Karpas-422 (cell line): ENCODE data around the gene FAM89B. TPM values are rescaled to one million over a fixed set of nuclear protein-coding genes. Genes with fewer than 3 reads are reported as not detected.
"Not testable (repeated sequence)": the region's sequence is repeated elsewhere in the genome, so short reads cannot be mapped to it uniquely, and the experiment has no call there.

Experiments used
- DNase-seq: peaks from one replicate; pipeline ENCODE4 v3.0.0-alpha.2; 2015
- H2AFZ ChIP-seq: fragments of 200-600 bp; sonication (generic); 2 replicates; pipeline ENCODE4 v1.6.1; 2014; ENCODE audit warnings: antibody characterized with exemption, low read length, mixed read lengths
- H3K27ac ChIP-seq: fragments of 200-600 bp; sonication (generic); 2 replicates; pipeline ENCODE4 v1.5.1; 2014; ENCODE audit warnings: mild to moderate bottlenecking, low read length, moderate library complexity
- H3K27me3 ChIP-seq: fragments of 200-600 bp; sonication (generic); 2 replicates; pipeline ENCODE4 v1.6.1; 2014; ENCODE audit warnings: low read length, mixed read lengths
- H3K36me3 ChIP-seq: fragments of 200-600 bp; sonication (generic); 2 replicates; pipeline ENCODE4 v1.6.1; 2014; ENCODE audit warnings: low read length, mixed read lengths; ENCODE audit not compliant: insufficient read depth
- H3K4me1 ChIP-seq: fragments of 200-600 bp; sonication (generic); 2 replicates; pipeline ENCODE4 v1.6.1; 2014; ENCODE audit warnings: mild to moderate bottlenecking, low read length, mixed read lengths
- H3K4me2 ChIP-seq: fragments of 200-600 bp; sonication (generic); 2 replicates; pipeline ENCODE4 v1.6.1; 2014; ENCODE audit warnings: low read length, low read depth, mild to moderate bottlenecking; ENCODE audit not compliant: poor library complexity, severe bottlenecking
- H3K4me3 ChIP-seq: fragments of 200-600 bp; sonication (generic); 2 replicates; pipeline ENCODE4 v1.5.1; 2014; ENCODE audit warnings: mild to moderate bottlenecking, antibody characterized with exemption, low read length, mixed read lengths
- H3K79me2 ChIP-seq: fragments of 200-600 bp; sonication (generic); 2 replicates; pipeline ENCODE4 v1.6.1; 2014; ENCODE audit warnings: mild to moderate bottlenecking, low read length, mixed read lengths
- H3K9ac ChIP-seq: fragments of 200-600 bp; sonication (generic); 2 replicates; pipeline ENCODE4 v1.6.0; 2014; ENCODE audit warnings: low read length
- H3K9me2 ChIP-seq: fragments of 200-600 bp; sonication (generic), shearing (Covaris generic); replicated peaks from 2 replicates; pipeline ENCODE4 v1.6.0; 2014; ENCODE audit warnings: mild to moderate bottlenecking, low read length, moderate library complexity; ENCODE audit not compliant: insufficient read depth
- H3K9me3 ChIP-seq: fragments of 300-700, 200-600 bp; sonication (generic); 2 replicates; pipeline ENCODE4 v1.6.1; 2014; ENCODE audit warnings: low read length, mixed read lengths
- H4K20me1 ChIP-seq: fragments of 200-600 bp; sonication (generic); 2 replicates; pipeline ENCODE4 v1.6.1; 2014; ENCODE audit warnings: mild to moderate bottlenecking, antibody characterized with exemption, low read length, low read depth; ENCODE audit not compliant: insufficient read depth
- total RNA-seq: library from RNA; depleted of rRNA; stranded (reverse); fragments of >200 nt; shearing (Covaris generic); gene quantifications from 2 replicates; pipeline ENCODE4 v1.2.3, GENCODE V29; 2014; ENCODE audit warnings: low replicate concordance; rRNA removed

FAM89B gene
- total RNA-seq = 14.2 and 21.9 TPM in 2 replicates

DNA sequence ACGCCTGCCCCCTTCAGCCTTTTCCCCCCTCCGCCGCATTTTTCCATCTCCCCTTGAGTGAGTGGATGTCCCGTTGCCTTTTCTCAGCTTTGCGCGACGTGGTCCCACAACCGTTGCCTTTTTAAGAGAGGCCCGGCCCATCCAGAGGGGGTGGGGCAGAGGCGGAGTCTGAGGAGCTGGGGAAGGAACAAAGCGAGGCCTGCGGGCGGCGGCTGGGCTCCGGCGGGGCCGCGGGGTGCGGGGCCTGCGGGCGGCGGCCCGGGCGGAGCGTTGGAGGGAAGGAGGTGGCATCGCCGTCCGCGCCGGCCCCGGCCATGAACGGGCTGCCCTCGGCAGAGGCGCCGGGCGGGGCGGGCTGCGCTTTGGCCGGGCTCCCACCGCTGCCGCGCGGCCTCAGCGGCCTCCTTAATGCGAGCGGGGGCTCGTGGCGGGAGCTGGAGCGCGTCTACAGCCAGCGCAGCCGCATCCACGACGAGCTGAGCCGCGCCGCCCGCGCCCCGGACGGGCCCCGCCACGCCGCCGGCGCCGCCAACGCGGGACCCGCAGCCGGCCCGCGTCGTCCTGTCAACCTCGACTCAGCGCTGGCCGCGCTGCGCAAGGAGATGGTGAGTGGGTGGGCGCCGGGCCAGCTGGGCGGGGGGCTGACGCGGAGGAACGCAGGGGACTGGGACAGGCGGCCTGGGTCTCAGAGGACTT, at the start of gene FAM89B:
Gene FAM89B (plus strand): TSS at position 183 of the 696 bp plus-strand sequence. CDS start 132 bp downstream, at position 315.
- DNase-seq = peak; percentile 95
- Histone ChIP-seq H3K4me2 (peak within 1 kb of the TSS; percentile 97), H3K27me3 (no peaks in the 10 kb centered on the region), H3K79me2 (peaks cover 53% of the 10 kb centered on the region), H3K4me3 (peak within 1 kb of the TSS; percentile 98), H3K27ac (peak within 1 kb of the TSS; percentile 60), H2AFZ (no peak within 1 kb of the TSS), H3K36me3 (no peaks in the 10 kb centered on the region), H3K9me3 (no peaks in the 10 kb centered on the region), H4K20me1 (peaks cover 11% of the 10 kb centered on the region; the same call in 1 of the 2 replicates), H3K4me1 (peaks cover 64% of the 10 kb centered on the region), H3K9ac (peak within 1 kb of the TSS; percentile 91), H3K9me2 (no peaks in the 10 kb centered on the region)

DNA sequence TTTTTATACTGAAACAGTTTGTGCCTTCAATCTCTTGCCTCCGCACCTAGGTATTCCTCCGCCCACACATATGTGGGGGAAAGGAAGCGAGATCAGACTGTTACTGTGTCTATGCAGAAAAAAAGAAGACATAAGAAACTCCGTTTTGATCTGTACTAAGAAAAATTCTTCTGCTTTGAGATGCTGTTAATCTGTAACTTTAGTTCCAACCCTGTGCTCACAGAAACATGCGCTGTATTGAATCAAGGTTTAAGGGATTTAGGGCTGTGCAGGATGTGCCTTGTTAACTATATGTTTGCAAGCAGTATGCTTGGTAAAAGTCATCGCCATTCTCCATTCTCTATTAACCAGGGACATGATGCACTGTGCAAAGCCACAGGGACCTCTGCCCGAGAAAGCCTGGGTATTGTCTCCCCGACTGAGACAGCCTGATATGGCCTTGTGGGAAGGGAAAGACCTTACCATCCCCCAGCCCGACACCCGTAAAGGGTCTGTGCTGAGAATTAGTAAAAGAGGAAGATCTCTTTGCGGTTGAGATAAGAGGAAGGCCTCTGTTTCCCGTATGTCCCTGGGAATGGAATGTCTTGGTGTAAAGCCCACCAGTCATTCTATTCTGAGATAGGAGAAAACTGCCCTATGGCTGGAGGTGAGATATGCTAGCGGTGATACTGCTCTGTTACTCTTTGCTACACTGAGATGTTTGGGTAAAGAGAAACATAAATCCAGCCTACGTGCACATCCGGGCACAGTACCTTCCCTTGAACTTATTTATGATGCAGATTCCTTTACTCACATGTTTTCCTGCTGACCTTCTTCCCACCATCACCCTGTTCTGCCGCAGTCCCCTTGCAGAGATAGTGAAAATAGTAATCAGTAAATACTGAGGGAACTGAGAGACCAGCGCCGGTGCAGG, 49.4 kb upstream of the FAM89B start:
- Histone ChIP-seq H3K79me2 (peaks cover 22% of the 10 kb centered on the region), H3K4me2 (peak overlapping the region; percentile 32), H3K4me1 (peaks cover 24% of the 10 kb centered on the region)
- not testable (repeated sequence) for H3K27ac ChIP-seq, H3K4me3 ChIP-seq, H3K36me3 ChIP-seq, H4K20me1 ChIP-seq, H3K9me3 ChIP-seq, H2AFZ ChIP-seq, H3K27me3 ChIP-seq, H3K9ac ChIP-seq, DNase-seq, H3K9me2 ChIP-seq

DNA sequence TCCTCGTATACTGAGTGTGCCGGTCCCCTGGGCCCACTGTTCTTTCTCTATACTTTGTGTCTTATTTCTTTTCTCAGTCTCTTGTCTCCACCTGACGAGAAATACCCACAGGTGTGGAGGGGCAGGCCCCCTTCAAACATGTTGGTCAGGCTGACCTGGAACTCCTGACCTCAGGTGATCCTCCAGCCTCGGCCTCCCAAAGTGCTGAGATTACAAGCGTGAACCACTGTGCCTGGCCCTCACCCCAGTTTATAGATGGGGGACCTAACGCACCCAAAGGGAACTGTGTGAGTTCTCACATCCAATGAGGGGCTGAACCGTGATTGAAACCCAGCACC, 48.7 kb upstream of the FAM89B start:
- H3K9ac ChIP-seq, H3K36me3 ChIP-seq, DNase-seq, H2AFZ ChIP-seq, H4K20me1 ChIP-seq, H3K27ac ChIP-seq, H3K27me3 ChIP-seq, H3K4me3 ChIP-seq, H3K9me2 ChIP-seq, H3K9me3 ChIP-seq, H3K4me2 ChIP-seq: not testable (repeated sequence)
- H3K4me1 ChIP-seq = peaks cover 24% of the 10 kb centered on the region
- H3K79me2 ChIP-seq = peaks cover 22% of the 10 kb centered on the region

DNA sequence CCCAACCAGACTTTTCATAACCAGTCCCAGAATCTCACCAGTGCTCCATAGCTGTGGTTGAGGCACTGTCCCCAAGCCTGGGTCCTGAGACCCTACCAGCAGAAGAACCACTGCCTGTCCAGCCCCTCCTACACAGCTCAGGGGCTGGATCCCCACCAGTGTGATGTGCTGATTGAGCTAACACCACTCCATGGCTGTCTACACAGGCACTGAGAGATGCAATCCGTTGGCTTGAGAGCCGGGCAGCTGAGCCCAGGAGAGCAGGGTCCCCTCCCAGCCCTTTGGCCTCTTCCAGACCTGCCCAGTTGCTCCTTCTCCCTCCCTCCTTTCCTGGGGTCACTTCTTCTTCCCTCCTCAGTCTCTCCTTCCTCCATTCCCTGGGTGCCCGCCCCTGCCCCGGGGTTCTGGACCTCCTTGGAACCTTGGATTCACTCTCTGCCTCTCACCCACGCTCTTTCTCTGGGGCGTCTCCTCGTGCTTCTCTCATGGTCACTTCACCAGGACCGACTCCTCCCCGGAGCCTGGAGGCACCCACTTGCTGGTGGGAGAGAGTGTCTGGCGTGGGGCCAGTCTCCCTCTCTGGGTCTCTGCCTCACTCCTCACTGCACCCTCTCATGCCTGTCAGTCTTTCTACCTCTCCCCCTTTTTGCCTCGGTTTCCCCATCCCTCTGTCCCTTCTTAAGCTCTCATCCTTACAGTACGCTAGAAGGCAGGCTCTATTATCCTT, 48.2 kb upstream of the FAM89B start:
- peaks cover 24% of the 10 kb centered on the region for H3K4me1 ChIP-seq
- no peak overlapping the region for H3K27ac ChIP-seq
- H2AFZ ChIP-seq = 0 out of 2 replicates have a peak overlapping the region, but pooled peaks have one; percentile 56
- 0 out of 2 replicates have a peak, but pooled peaks cover 6% of the 10 kb centered on the region for H4K20me1 ChIP-seq
- peak overlapping the region; percentile 55; the same call in 1 of the 2 replicates for H3K4me3 ChIP-seq
- no peaks in the 10 kb centered on the region for H3K9me2 ChIP-seq
- H3K4me2 ChIP-seq = peak overlapping the region; percentile 69
- DNase-seq = no peak
- no peaks in the 10 kb centered on the region for H3K9me3 ChIP-seq
- H3K36me3 ChIP-seq = peaks cover 7% of the 10 kb centered on the region; the same call in 1 of the 2 replicates
- peaks cover 22% of the 10 kb centered on the region for H3K79me2 ChIP-seq
- peak overlapping the region; percentile 53; the same call in 1 of the 2 replicates for H3K9ac ChIP-seq
- no peaks in the 10 kb centered on the region for H3K27me3 ChIP-seq

DNA sequence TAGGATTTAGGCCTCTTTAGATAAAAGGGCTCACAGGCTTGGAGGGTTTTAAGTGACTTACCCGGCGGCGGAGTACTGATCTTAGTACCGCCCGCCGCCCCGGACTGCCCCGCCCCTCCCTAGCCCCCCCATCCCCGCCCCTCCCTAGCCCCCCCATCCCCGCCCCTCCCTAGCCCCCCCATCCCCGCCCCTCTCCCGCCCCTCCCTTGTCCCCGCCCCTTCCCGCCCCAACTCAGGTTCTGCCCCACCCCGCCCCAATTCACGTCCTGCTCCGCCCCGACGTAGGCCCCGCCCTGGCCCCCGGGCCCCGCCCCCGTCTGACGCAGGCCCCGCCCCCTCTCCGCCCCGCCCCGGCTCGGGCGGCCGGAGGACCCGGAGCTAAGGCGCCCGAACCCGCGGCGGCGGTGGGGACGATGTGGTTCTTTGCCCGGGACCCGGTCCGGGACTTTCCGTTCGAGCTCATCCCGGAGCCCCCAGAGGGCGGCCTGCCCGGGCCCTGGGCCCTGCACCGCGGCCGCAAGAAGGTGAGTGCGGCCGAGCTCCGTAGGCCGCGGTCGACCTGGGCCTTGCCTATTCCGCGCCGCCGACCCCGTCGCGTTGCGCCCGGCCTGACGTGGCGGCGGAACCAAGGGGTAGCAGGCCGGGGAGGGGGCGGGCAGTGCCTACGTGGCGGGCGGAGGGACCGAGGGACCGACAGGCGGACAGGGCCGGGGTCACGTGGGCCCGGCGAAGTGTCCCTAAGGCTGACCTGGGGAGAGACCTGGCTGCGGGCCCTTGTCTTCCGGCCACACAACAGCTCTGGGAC, 47.4 kb upstream of the FAM89B start, which contains the start of gene SCYL1:
Gene SCYL1 (plus strand): TSS at position 343 of the 805 bp plus-strand sequence. CDS start 71 bp downstream, at position 414.
- Histone ChIP-seq H3K27ac (no peak within 1 kb of the TSS), H3K79me2 (peaks cover 22% of the 10 kb centered on the region), H3K27me3 (no peaks in the 10 kb centered on the region), H3K9me3 (no peaks in the 10 kb centered on the region), H3K9ac (peak within 1 kb of the TSS; percentile 86), H3K9me2 (no peaks in the 10 kb centered on the region), H2AFZ (peak within 1 kb of the TSS; percentile 56; the same call in 1 of the 2 replicates), H4K20me1 (0 out of 2 replicates have a peak, but pooled peaks cover 6% of the 10 kb centered on the region), H3K4me1 (peaks cover 24% of the 10 kb centered on the region), H3K4me3 (peak within 1 kb of the TSS; percentile 92), H3K4me2 (peak within 1 kb of the TSS; percentile 69), H3K36me3 (peaks cover 7% of the 10 kb centered on the region; the same call in 1 of the 2 replicates)
- DNase-seq = peak; percentile 89

DNA sequence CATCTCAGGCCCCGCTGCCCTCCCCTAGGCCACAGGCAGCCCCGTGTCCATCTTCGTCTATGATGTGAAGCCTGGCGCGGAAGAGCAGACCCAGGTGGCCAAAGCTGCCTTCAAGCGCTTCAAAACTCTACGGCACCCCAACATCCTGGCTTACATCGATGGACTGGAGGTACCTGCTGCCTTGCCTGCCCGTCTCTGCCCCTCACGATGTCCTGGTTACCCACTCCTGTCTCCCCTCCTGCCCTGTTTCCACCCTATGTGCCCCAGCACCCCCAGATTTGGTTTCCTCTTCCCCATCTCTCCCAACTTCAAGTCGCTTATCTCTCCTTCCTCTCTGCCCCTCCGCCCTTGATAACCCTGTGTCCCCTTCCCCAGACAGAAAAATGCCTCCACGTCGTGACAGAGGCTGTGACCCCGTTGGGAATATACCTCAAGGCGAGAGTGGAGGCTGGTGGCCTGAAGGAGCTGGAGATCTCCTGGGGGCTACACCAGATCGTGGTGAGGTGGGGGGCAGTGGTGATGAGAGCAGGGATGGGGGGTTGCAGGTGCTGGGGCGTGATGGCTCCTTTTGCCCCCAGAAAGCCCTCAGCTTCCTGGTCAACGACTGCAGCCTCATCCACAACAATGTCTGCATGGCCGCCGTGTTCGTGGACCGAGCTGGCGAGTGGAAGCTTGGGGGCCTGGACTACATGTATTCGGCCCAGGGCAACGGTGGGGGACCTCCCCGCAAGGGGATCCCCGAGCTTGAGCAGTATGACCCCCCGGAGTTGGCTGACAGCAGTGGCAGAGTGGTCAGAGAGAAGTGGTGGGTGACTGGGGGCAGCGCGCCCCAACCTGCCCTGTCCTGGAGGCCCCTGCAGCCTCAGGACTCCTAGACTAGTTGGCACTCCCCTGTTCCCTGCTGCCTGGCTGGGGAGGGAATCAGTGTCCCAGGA, 46.5 kb upstream of the FAM89B start:
- peak overlapping the region; percentile 69 for H3K4me2 ChIP-seq
- H3K9ac ChIP-seq = peak overlapping the region; percentile 86
- peaks cover 24% of the 10 kb centered on the region for H3K4me1 ChIP-seq
- H2AFZ ChIP-seq = no peak overlapping the region
- H3K27ac ChIP-seq = no peak overlapping the region
- no peaks in the 10 kb centered on the region for H3K27me3 ChIP-seq
- peak; percentile 69 for DNase-seq
- peaks cover 22% of the 10 kb centered on the region for H3K79me2 ChIP-seq
- peak overlapping the region; percentile 92 for H3K4me3 ChIP-seq
- H3K36me3 ChIP-seq = peaks cover 8% of the 10 kb centered on the region; the same call in 1 of the 2 replicates
- H4K20me1 ChIP-seq = 0 out of 2 replicates have a peak, but pooled peaks cover 6% of the 10 kb centered on the region
- H3K9me2 ChIP-seq = no peaks in the 10 kb centered on the region
- no peaks in the 10 kb centered on the region for H3K9me3 ChIP-seq
